Esophagus muscularis mucosa (tissue), 4 donors: ENCODE data around the gene FUT3. TPM values are rescaled to one million over a fixed set of nuclear protein-coding genes. Genes with fewer than 3 reads are reported as not detected.

Experiments
- DNase-seq: peaks from one replicate; pipeline ENCODE4 v3.0.0-alpha.2; 2017; ENCODE audit errors: extremely low spot score
- H3K27ac ChIP-seq, 4 donors: fragments of 200-600 bp; sonication (generic); replicated peaks in 1 of 4; 1 replicate in 3 of 4; 2 replicates in 1 of 4; pipeline ENCODE4 v1.5.1; 2016 to 2019; ENCODE audit warnings: mild to moderate bottlenecking in 1 of 4
- H3K27me3 ChIP-seq, 4 donors: fragments of 200-600 bp; sonication (generic); one replicate each; pipeline versions ENCODE4 v1.5.1 to v1.6.0; 2016 to 2019
- H3K36me3 ChIP-seq, 4 donors: fragments of 200-600 bp; sonication (generic); one replicate each; pipeline ENCODE4 v1.5.1; 2016 to 2019
- H3K4me1 ChIP-seq, 4 donors: fragments of 200-600 bp; sonication (generic); one replicate each; pipeline ENCODE4 v1.5.1; 2016 to 2019
- H3K4me3 ChIP-seq, 4 donors: fragments of 200-600 bp; sonication (generic); 1 replicate in 2 of 4; 2 replicates in 2 of 4; pipeline ENCODE4 v1.5.1; 2016 to 2019; ENCODE audit warnings: mild to moderate bottlenecking in 4 of 4, moderate library complexity in 1 of 4
- H3K9me3 ChIP-seq, 4 donors: fragments of 200-600 bp; sonication (generic); 1 replicate in 3 of 4; 2 replicates in 1 of 4; pipeline ENCODE4 v1.5.1; 2016 to 2019
- CTCF ChIP-seq, 3 experiments: fragments of 200-600 bp in 2 of 3; fragments of 450-650 bp in 1 of 3; sonication (generic) in 2 of 3; IDR thresholded peaks; one replicate each; pipeline ENCODE4 v1.5.1; 2017 to 2019; ENCODE audit warnings: antibody characterized with exemption in 3 of 3, mild to moderate bottlenecking in 2 of 3, moderate library complexity in 1 of 3
- EP300 ChIP-seq: sonication (generic); formaldehyde crosslinking; IDR thresholded peaks from one replicate; pipeline ENCODE4 v1.6.1; 2017; ENCODE audit warnings: antibody characterized with exemption
- POLR2A ChIP-seq: fragments of 450-650 bp; IDR thresholded peaks from one replicate; pipeline ENCODE4 v1.6.1; 2017; ENCODE audit warnings: antibody characterized with exemption, moderate library complexity, mild to moderate bottlenecking, low read depth
- POLR2AphosphoS5 ChIP-seq, 2 donors: sonication (generic); formaldehyde crosslinking; IDR thresholded peaks; one replicate each; pipeline ENCODE4 v1.6.1; 2017; ENCODE audit warnings: antibody characterized with exemption in 2 of 2
- WGBS: methylation state at CpG from one replicate; pipeline ENCODE4 v1.1.5; 2018; 5-methylcytosine and 5-hydroxymethylcytosine counted together
- intact Hi-C: fragments of 100-400 bp; cut with DNase I; formaldehyde crosslinking; loops from one replicate; pipeline ENCODE4 v1.15.1; 2023
- total RNA-seq, 4 donors: library from RNA; depleted of rRNA; stranded (reverse); fragments of >200 nt; gene quantifications; one replicate each; pipeline versions ENCODE4 v1.1.0 to v1.2.1, GENCODE V29; 2016

The FUT3 gene
- total RNA-seq, 4 donors from 2014 or later = 0.57 TPM; not detected in 3

- intact Hi-C loops = loop anchor here (10.0 kb wide), 1 partner anchor 224 kb away; no protein-coding TSS in a partner anchor
- Histone ChIP-seq H3K4me3 (no peak overlapping the region), H3K36me3 (no peaks in the 10 kb centered on the region), H3K4me1 (peaks cover 15 to 27% (median 20%) of the 10 kb centered on the region in 4 donors), H3K9me3 (no peaks in the 10 kb centered on the region), H3K27ac (no peak overlapping the region), H3K27me3 (peaks cover 0 to 58% (median 5%) of the 10 kb centered on the region in 4 donors)
- 69% methylated on average over 10 of the region's 17 CpGs for whole genome bisulfite sequencing
- no peak for DNase-seq
- TF ChIP-seq POLR2AphosphoS5 (IDR thresholded peaks at IDR 0.05) (no peak), POLR2A (no peak), CTCF (IDR thresholded peaks at IDR 0.05) (no peak), EP300 (no peak)
Observed at GRCh38 chr19:5800361-5801270, 50.6 kb downstream of the FUT3 start.

- Histone ChIP-seq H3K9me3 (no peaks in the 10 kb centered on the region), H3K36me3 (no peaks in the 10 kb centered on the region), H3K4me1 (peaks cover 13 to 21% (median 17%) of the 10 kb centered on the region in 4 donors), H3K27ac (no peak overlapping the region), H3K4me3 (no peak overlapping the region), H3K27me3 (peaks cover 0 to 51% (median 5%) of the 10 kb centered on the region in 4 donors)
- TF ChIP-seq EP300 = no peak
- no peak for TF ChIP-seq POLR2AphosphoS5 (IDR thresholded peaks at IDR 0.05)
- no peak for TF ChIP-seq POLR2A
- intact Hi-C loops = loop anchor here (10.0 kb wide), 1 partner anchor 225 kb away; no protein-coding TSS in a partner anchor
- 74% methylated on average over 27 of the region's 37 CpGs for WGBS
- DNase-seq = no peak
Observed at GRCh38 chr19:5799247-5800241, 51.7 kb downstream of the FUT3 start.

DNA sequence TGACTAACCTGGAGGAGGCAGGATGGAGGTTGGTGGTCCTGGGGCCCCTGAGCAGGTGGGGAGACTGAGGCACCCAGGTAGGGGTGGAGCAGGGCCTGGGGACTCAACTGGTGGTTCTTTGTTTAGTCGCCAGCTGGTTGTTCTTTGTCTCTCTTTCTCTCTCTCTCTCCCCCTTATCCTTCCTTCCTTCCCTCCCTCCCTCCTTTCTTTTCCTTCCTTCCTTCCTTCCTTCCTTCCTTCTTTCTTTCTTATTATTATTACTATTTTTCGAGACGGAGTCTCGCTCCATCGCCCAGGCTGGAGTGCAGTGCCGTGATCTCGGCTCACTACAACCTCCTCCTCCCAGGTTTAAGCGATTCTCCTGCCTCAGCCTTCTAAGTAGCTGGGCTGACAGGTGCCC is 53.0 kb downstream of the FUT3 start:
- TF ChIP-seq POLR2A (no peak), POLR2AphosphoS5 (IDR thresholded peaks at IDR 0.05) (no peak), CTCF (IDR thresholded peaks at IDR 0.05) (no peak), EP300 (no peak)
- no peaks in the 10 kb centered on the region for H3K36me3 ChIP-seq
- intact Hi-C loops = no loop called here

DNA sequence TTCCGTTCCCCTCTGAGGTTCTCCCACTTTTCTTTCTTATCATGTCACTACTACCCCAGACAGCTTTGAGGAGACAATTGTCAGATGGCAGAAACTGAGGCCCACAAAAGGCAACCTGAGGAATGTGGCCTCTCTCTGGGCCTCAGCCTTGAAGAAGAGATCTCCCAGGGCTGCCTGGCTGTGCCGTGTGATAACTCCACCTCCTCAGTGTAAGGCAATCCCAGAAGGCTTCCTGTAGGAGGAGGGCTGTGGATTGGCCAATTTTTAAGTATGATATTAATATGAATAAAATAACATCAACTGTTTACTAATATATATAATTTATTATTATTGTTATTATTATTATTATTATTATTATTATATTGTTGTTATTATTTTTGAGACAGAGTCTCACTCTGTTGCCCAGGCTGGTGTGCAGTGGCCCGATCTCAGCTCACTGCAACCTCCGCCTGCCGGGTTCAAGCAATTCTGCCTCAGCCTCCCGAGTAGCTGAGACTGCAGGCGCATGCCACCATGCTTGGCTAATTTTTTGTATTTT is 55.8 kb downstream of the FUT3 start:
- WGBS = 91% methylated on average over 7 of the region's 7 CpGs
- Histone ChIP-seq H3K4me1 (peaks cover 0 to 3% (median under 1%) of the 10 kb centered on the region in 4 donors), H3K27ac (no peak overlapping the region), H3K36me3 (no peaks in the 10 kb centered on the region), H3K4me3 (no peak overlapping the region), H3K27me3 (peaks cover 0 to 15% (median 0%) of the 10 kb centered on the region in 4 donors), H3K9me3 (no peaks in the 10 kb centered on the region)
- TF ChIP-seq POLR2AphosphoS5 (IDR thresholded peaks at IDR 0.05) (no peak), POLR2A (no peak), CTCF (IDR thresholded peaks at IDR 0.05) (no peak), EP300 (no peak)
- intact Hi-C loops = no loop called here
- DNase-seq = no peak

More for the DNA sequence above, 53.0 kb downstream of the FUT3 start:
- Histone ChIP-seq H3K4me1 (peaks cover 0 to 8% (median 5%) of the 10 kb centered on the region in 4 donors), H3K27me3 (peaks cover 0 to 39% (median 3%) of the 10 kb centered on the region in 4 donors), H3K9me3 (no peaks in the 10 kb centered on the region), H3K4me3 (no peak overlapping the region), H3K27ac (no peak overlapping the region)
- 83% methylated on average over 8 of the region's 8 CpGs for WGBS
- no peak for DNase-seq
